ENCODE data around the gene RIF1.

The RIF1 gene

GRCh38 chr2:151408788-151409600 lies 708 bp upstream of the RIF1 start:
- in situ Hi-C loops (cut with MboI; ENCODE audit: low sequenced_read_pairs), result loop anchor here (25.0 kb wide), 1 partner anchor 122 kb away; the partner anchor contains the start of gene NMI

GRCh38 chr2:151410485-151410834 lies 758 bp downstream of the RIF1 start:
- in situ Hi-C loops (cut with MboI; ENCODE audit: low sequenced_read_pairs), result loop anchor here (25.0 kb wide), 1 partner anchor 123 kb away; the partner anchor contains the start of gene NMI

GRCh38 chr2:151417650-151418049 lies 7.9 kb downstream of the RIF1 start:
- in situ Hi-C loops (cut with MboI; ENCODE audit: low sequenced_read_pairs), result loop anchor here (25.0 kb wide), 1 partner anchor 130 kb away; the partner anchor contains the start of gene NMI

DNA sequence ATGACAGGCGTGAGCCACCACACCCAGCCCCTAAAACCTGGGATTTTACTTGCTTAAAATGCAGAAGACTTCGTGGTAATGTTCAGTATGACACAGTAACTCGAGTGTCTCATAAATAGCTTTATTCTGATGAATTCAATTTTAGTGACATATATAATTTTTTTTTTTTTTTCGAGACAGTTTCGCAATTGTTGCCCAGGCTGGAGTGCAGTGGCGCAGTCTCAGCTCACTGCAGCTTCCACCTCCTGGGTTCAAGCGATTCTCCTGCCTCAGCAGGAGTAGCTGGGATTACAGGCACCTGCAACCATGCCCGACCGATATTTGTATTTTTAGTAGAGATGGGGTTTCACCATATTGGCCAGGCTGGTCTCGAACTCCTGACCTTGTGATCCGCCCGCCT lies 12.0 kb downstream of the RIF1 start:
- in situ Hi-C loops (cut with MboI; ENCODE audit: low sequenced_read_pairs), result loop anchor here (25.0 kb wide), 1 partner anchor 134 kb away; the partner anchor contains the start of gene NMI

- in situ Hi-C loops (cut with MboI; ENCODE audit: low sequenced_read_pairs), result loop anchor here (25.0 kb wide), 1 partner anchor 136 kb away; the partner anchor contains the start of gene NMI
Observed at GRCh38 chr2:151422917-151423439, 13.3 kb downstream of the RIF1 start.

DNA sequence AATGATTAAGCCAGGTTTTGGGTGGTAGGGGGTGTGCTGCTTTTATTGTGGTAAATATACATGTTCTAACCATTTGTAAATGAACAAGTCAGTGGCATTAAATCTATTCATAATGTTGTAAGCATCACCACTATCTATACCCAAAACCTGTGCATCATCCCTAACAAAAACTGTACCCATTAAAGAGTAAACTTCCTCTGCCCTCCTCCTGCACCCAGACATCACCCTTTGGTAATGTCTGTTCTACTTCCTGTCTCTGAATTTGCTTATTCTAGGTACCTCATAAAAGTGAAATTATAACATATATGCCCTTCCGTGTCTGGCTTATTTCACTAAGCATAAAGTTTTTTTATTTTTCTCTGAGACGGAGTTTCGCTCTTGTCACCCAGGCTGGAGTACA lies 14.1 kb downstream of the RIF1 start:
- in situ Hi-C loops (cut with MboI; ENCODE audit: low sequenced_read_pairs), result loop anchor here (25.0 kb wide), 1 partner anchor 136 kb away; the partner anchor contains the start of gene NMI

GRCh38 chr2:151437630-151438029 lies 27.9 kb downstream of the RIF1 start:
- in situ Hi-C loops (cut with MboI; ENCODE audit: low sequenced_read_pairs), result no loop called here

DNA sequence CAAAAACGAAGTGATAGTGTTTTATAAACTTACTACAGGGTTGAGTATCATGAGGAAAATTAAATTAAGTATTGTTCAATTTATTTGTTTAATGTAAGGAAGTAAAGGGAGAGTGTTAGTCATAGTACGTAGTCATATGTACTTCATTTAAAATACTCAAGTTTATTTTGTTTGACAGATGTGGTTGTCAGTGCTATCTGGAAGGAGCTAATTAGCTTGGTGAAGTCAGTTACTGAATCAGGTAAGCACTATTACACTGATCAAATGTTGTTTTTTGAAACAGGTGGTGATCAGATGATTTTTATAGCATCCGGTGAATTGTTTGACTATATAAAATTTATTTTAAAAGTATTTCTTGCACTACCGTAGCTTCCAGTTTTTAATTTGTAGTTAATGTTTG lies 28.8 kb downstream of the RIF1 start:
- in situ Hi-C loops (cut with MboI; ENCODE audit: low sequenced_read_pairs), result no loop called here

- in situ Hi-C loops (cut with MboI; ENCODE audit: low sequenced_read_pairs), result no loop called here
Observed at GRCh38 chr2:151439127-151439526, 29.4 kb downstream of the RIF1 start.

GRCh38 chr2:151459358-151459757 lies 49.7 kb downstream of the RIF1 start:
- in situ Hi-C loops (cut with MboI; ENCODE audit: low sequenced_read_pairs), result no loop called here

DNA sequence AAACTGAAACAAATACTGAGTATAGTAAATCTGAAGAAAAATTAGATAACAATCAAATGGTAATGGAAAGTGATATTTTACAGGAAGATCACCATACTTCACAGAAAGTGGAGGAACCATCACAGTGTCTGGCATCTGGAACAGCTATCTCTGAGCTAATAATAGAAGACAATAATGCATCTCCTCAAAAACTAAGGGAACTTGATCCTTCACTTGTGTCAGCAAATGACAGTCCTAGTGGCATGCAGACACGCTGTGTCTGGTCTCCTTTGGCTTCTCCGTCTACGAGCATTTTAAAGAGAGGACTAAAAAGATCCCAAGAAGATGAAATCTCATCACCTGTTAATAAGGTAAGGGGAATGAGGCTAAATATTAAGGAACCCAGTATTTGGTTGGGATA lies 56.1 kb downstream of the RIF1 start:
- in situ Hi-C loops (cut with MboI; ENCODE audit: low sequenced_read_pairs), result no loop called here

- in situ Hi-C loops (cut with MboI; ENCODE audit: low sequenced_read_pairs), result no loop called here
Observed at GRCh38 chr2:151470556-151470955, 60.9 kb downstream of the RIF1 start.

DNA sequence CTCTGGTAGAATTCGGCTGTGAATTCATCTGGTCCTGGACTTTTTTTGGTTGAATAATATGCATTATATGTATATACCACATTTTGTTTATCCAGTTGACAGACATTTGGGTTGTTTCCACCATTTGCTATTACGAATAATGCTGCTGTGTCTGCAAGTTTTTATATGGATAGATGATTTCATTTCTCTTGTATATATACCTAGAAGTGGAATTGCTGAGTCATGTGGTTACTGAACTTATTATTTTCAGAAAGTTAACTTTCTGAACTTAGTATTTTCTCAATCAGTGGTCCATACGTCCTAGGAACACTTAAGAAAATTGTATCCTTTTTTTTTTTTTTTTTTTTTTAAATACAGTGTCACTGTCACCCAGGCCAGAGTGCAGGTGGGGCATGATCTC lies 63.3 kb downstream of the RIF1 start:
- in situ Hi-C loops (cut with MboI; ENCODE audit: low sequenced_read_pairs), result no loop called here

DNA sequence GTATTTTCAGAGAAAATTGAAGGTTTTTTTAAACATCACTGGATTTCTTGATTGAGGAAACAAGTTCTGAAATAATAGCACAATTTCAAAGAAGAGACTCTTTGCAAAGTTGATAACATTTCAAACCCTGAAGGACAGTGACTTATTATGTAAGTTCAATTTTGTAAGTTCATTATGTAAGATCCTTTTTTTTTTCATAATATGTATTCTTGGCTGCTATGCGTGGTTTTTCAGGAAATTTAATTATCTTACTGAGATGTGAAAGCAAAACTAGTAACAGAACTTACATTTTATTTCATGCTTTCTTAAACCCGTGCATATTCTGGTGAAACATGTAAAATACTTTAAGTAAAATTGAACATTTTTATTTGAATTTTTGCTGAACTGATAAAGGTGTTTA lies 65.4 kb downstream of the RIF1 start:
- in situ Hi-C loops (cut with MboI; ENCODE audit: low sequenced_read_pairs), result loop anchor here (25.0 kb wide), 1 partner anchor 537 kb away; no protein-coding TSS in a partner anchor

DNA sequence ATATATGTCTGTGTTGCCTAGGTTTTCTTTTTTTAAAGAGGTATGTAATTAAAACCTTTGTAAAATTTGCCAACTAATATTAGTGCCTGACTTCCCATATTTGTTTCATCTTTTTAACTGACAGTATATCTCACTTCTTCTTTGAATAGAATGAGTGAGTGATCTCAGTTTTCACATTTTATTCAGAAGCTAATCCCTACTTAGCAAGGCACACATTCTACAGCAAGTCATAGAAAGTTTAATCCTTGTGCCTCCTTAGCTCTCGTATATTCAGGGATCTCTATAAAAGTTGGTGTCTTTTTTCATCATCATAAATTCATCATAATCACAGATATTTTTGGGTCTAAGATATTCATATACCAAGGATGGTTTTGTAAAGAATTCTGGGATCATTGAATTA lies 66.6 kb downstream of the RIF1 start:
- in situ Hi-C loops (cut with MboI; ENCODE audit: low sequenced_read_pairs), result loop anchor here (25.0 kb wide), 1 partner anchor 536 kb away; no protein-coding TSS in a partner anchor

DNA sequence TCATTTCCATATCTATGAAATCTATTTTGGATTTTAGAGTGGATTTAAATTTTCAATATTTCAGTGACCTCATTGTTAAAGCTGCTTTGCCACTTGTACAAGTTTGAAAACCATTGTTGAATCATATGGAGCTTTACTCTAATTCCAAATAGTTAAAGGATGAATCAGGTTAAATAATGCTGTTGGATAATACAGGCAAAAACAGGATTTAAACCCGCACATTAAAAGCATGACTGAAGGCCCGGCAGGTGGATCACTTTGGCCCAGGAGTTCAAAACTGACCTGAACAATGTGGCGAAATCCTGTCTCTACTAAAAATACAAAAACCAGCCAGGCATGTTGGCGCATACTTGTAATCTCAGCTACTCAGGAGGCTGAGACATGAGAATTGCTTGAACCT lies 68.3 kb downstream of the RIF1 start:
- in situ Hi-C loops (cut with MboI; ENCODE audit: low sequenced_read_pairs), result loop anchor here (25.0 kb wide), 1 partner anchor 534 kb away; no protein-coding TSS in a partner anchor

DNA sequence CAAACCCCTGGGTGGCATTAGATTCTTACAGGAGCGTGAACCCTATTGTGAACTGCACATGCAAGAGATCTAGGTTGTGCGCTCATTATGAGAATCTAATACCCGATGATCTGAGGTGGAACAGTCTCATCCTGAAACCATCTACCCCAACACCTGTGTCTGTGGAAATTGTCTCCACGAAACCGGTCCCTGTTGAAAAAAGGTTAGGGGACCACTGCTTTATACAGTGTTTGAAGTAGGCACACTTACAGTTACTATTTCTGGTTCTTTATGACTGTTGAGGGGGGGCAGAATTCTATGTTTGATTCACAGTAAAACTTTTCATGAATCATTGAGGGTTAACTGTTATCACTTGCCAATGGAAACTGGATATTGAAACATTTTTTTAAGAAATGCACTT lies 72.0 kb downstream of the RIF1 start:
- in situ Hi-C loops (cut with MboI; ENCODE audit: low sequenced_read_pairs), result loop anchor here (25.0 kb wide), 1 partner anchor 531 kb away; no protein-coding TSS in a partner anchor

- in situ Hi-C loops (cut with MboI; ENCODE audit: low sequenced_read_pairs), result loop anchor here (25.0 kb wide), 1 partner anchor 530 kb away; no protein-coding TSS in a partner anchor
Observed at GRCh38 chr2:151482171-151482725, 72.5 kb downstream of the RIF1 start.

DNA sequence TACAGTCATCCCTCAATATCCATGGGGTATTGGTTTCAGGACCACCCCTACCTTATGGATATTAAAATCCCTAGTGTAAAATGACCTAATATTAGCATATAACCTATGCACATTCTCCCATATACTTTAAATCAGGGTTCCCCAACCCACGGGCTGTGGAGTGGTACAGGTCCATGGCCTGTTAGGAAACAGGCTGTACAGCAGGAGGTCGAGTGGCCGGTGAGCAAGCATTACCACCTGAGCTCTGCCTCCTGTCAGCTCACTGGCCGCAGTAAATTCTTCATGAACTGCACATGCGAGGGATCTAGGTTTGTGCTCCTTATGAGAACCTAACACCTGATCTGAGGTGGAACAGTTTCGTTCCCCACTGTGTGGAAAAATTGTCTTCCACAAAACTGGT lies 73.8 kb downstream of the RIF1 start:
- in situ Hi-C loops (cut with MboI; ENCODE audit: low sequenced_read_pairs), result loop anchor here (25.0 kb wide), 1 partner anchor 529 kb away; no protein-coding TSS in a partner anchor

DNA sequence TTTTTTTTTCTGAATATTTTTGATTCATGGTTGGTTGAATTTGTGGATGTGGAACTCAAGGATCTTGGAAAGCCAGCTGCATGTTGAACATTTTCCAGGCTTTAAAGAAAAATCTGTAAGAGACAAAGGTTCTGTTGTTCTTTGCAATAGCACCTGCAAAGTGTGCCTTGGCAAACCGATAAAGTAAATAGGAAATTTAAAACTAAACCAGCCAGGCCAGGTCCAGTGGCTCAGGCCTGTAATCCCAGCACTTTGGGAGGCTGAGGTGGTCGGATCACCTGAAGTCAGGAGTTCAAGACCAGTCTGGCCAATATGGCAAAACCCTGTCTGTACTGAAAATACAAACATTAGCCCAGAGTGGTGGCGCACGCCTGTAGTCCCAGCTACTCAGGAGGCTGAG lies 74.4 kb downstream of the RIF1 start:
- in situ Hi-C loops (cut with MboI; ENCODE audit: low sequenced_read_pairs), result loop anchor here (25.0 kb wide), 1 partner anchor 528 kb away; no protein-coding TSS in a partner anchor

- in situ Hi-C loops (cut with MboI; ENCODE audit: low sequenced_read_pairs), result loop anchor here (25.0 kb wide), 1 partner anchor 526 kb away; no protein-coding TSS in a partner anchor
Observed at GRCh38 chr2:151486053-151486452, 76.4 kb downstream of the RIF1 start.
